ENCODE data around the gene GRWD1.

The GRWD1 gene

DNA sequence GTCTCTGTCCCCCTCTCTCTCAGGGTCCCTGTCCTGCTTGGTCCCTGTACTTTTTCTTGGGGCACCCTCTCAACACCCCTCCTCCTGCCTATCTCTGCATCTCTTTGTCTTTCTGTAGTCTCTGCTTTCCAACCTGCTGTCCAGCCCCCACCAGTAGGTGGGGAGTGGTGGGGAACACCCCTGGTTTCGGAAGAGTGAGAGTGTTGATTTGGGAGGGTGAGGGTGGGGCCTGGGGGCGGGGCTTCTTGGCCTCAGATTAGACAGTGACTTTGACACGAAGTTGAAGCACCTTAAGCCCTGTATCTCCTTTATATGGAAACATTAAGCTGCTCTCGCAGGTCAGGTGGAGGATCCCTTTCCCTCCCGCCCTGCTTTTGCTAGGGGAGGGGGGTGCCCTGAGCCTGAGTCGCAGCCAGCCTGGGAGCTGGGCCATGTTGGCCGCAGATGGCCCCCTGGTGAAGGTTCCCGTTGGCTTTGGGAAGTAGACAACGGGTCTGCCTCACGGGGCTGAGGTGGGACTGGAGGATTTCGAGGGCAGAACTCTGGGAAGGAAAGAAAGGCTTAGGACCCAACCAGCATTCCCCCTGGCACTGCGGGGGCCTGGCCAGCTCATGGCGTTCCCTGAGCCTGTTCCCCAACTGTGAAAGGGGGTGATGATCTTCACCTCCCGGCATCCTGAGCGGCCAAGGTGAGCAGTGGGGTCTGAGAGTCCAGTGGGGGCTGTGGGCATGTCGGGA, 9.6 kb downstream of the GRWD1 start, which contains the start of gene KCNJ14:
Gene KCNJ14 (plus strand): TSS at position 404 of the 737 bp plus-strand sequence. CDS start 6,151 bp downstream, outside the sequence.
- no peak within 1 kb of the TSS for H3K4me3 ChIP-seq (ENCODE audit: insufficient read depth, low read length, poor library complexity, severe bottlenecking)
- H3K79me2 ChIP-seq (ENCODE audit: insufficient read depth, low read length): peaks cover 5% of the 10 kb centered on the region
- no peak within 1 kb of the TSS for H3K9ac ChIP-seq (ENCODE audit: low read length)
- no peak within 1 kb of the TSS for H3K27ac ChIP-seq (ENCODE audit: low read depth, low read length)
- no peak within 1 kb of the TSS for H3K4me2 ChIP-seq (ENCODE audit: low read depth, low read length, poor library complexity, severe bottlenecking)
- H3F3A ChIP-seq (ENCODE audit: insufficient read depth): no peaks in the 10 kb centered on the region
- TF ChIP-seq, protein P1, sequence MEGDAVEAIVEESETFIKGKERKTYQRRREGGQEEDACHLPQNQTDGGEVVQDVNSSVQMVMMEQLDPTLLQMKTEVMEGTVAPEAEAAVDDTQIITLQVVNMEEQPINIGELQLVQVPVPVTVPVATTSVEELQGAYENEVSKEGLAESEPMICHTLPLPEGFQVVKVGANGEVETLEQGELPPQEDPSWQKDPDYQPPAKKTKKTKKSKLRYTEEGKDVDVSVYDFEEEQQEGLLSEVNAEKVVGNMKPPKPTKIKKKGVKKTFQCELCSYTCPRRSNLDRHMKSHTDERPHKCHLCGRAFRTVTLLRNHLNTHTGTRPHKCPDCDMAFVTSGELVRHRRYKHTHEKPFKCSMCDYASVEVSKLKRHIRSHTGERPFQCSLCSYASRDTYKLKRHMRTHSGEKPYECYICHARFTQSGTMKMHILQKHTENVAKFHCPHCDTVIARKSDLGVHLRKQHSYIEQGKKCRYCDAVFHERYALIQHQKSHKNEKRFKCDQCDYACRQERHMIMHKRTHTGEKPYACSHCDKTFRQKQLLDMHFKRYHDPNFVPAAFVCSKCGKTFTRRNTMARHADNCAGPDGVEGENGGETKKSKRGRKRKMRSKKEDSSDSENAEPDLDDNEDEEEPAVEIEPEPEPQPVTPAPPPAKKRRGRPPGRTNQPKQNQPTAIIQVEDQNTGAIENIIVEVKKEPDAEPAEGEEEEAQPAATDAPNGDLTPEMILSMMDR (IDR thresholded peaks at IDR 0.05; ENCODE audit: insufficient read depth, low read length, poor library complexity, severe bottlenecking): no peak
- no peak for TF ChIP-seq EZH2phosphoT487 (conservative IDR thresholded peaks at IDR 0.05; ENCODE audit: low read length)
- H3K9me2 ChIP-seq (replicated peaks; ENCODE audit: insufficient read depth, low read length): no peaks in the 10 kb centered on the region
- H4K20me1 ChIP-seq (ENCODE audit: low read depth, low read length): no peaks in the 10 kb centered on the region
- no peaks in the 10 kb centered on the region for H3K27me3 ChIP-seq (ENCODE audit: low read length)
- no peaks in the 10 kb centered on the region for H3K9me3 ChIP-seq (ENCODE audit: insufficient read depth, low read length)
- no peaks in the 10 kb centered on the region for H3K36me3 ChIP-seq (ENCODE audit: low read length)
- no peak within 1 kb of the TSS for H2AFZ ChIP-seq (ENCODE audit: low read depth, low read length, severe bottlenecking)

DNA sequence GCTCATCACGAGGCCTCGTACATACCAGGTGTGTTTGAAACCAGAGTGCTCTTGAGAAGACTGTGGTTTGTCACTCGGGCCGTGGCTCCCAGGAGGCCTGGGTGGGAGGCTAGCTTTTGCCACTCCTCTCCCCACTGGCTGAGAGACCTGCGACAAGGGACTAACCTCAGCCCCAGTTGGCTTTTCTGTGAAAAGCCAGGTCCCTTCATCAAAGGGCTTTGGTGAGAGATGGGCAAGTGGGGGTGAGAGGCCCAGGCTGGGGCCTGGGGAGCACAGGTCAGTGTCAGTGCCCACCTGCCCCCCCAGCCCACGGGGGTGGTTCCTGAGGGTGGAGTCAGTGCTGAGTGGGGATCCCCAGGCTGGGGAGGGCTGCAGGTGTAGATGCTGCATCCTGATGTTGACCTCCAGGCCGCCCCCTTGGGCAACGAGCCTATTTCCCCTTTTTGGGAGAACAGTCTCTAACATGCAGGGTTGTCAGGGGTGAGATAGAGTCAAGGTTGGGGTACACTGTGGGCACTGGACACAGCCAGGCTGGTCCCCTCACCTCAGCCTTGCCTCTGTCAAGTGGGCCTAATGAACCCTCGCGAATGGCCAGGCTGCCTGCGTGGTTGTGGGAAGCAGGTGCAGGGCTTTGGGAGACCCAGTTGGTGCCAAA, 10.3 kb downstream of the GRWD1 start:
- Histone ChIP-seq H3K9me3 (ENCODE audit: insufficient read depth, low read length) (no peaks in the 10 kb centered on the region), H3K79me2 (ENCODE audit: insufficient read depth, low read length) (peaks cover 5% of the 10 kb centered on the region), H3K27ac (ENCODE audit: low read depth, low read length) (no peak overlapping the region), H3K27me3 (ENCODE audit: low read length) (no peaks in the 10 kb centered on the region), H3F3A (ENCODE audit: insufficient read depth) (no peaks in the 10 kb centered on the region), H3K4me3 (ENCODE audit: insufficient read depth, low read length, poor library complexity, severe bottlenecking) (no peak overlapping the region), H2AFZ (ENCODE audit: low read depth, low read length, severe bottlenecking) (no peak overlapping the region), H3K4me2 (ENCODE audit: low read depth, low read length, poor library complexity, severe bottlenecking) (no peak overlapping the region), H3K9me2 (replicated peaks; ENCODE audit: insufficient read depth, low read length) (no peaks in the 10 kb centered on the region), H3K9ac (ENCODE audit: low read length) (no peak overlapping the region), H4K20me1 (ENCODE audit: low read depth, low read length) (no peaks in the 10 kb centered on the region), H3K36me3 (ENCODE audit: low read length) (no peaks in the 10 kb centered on the region)
- TF ChIP-seq EZH2phosphoT487 (conservative IDR thresholded peaks at IDR 0.05; ENCODE audit: low read length): no peak
- TF ChIP-seq, protein P1 (IDR thresholded peaks at IDR 0.05; ENCODE audit: insufficient read depth, low read length, poor library complexity, severe bottlenecking): no peak

DNA sequence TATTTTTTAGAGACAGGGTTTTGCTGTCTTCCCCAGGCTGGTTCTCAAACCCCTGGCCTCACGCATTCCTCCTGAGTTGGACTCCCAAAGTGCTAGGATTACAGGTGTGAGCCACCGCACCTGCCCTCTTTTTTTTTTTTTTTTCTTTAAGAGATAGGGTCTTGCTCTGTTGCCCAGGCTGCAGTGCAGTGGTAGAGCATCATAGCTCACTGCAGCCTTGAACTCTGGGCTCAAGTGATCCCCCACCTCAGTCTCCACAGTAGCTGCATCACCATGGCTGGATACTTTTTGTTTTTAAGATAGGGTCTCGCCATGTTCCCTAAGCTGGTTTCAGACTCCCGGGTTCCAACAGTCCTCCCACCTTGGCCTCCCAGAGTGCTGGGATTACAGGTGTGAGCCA, 11.1 kb downstream of the GRWD1 start:
- no peak overlapping the region for H3K4me3 ChIP-seq (ENCODE audit: insufficient read depth, low read length, poor library complexity, severe bottlenecking)

More for the DNA sequence above, 11.1 kb downstream of the GRWD1 start:
- TF ChIP-seq, protein P1 (IDR thresholded peaks at IDR 0.05; ENCODE audit: insufficient read depth, low read length, poor library complexity, severe bottlenecking): no peak
- no peak for TF ChIP-seq EZH2phosphoT487 (conservative IDR thresholded peaks at IDR 0.05; ENCODE audit: low read length)
- H3K79me2 ChIP-seq (ENCODE audit: insufficient read depth, low read length): peaks cover 5% of the 10 kb centered on the region
- H2AFZ ChIP-seq (ENCODE audit: low read depth, low read length, severe bottlenecking): no peak overlapping the region
- no peaks in the 10 kb centered on the region for H3K36me3 ChIP-seq (ENCODE audit: low read length)
- H3K9me3 ChIP-seq (ENCODE audit: insufficient read depth, low read length): no peaks in the 10 kb centered on the region
- no peak overlapping the region for H3K9ac ChIP-seq (ENCODE audit: low read length)
- no peaks in the 10 kb centered on the region for H3K9me2 ChIP-seq (replicated peaks; ENCODE audit: insufficient read depth, low read length)
- no peak overlapping the region for H3K4me2 ChIP-seq (ENCODE audit: low read depth, low read length, poor library complexity, severe bottlenecking)
- H3K27me3 ChIP-seq (ENCODE audit: low read length): no peaks in the 10 kb centered on the region
- H3K27ac ChIP-seq (ENCODE audit: low read depth, low read length): no peak overlapping the region
- H4K20me1 ChIP-seq (ENCODE audit: low read depth, low read length): no peaks in the 10 kb centered on the region
- no peaks in the 10 kb centered on the region for H3F3A ChIP-seq (ENCODE audit: insufficient read depth)

Measured in SU-DHL-6 (cell line).